ENCODE data around the gene HDGF. TPM values are rescaled to one million over a fixed set of nuclear protein-coding genes. Genes with fewer than 3 reads are reported as not detected.

Gene HDGF
- total RNA-seq, 6 donors from 2014 or later: 129 to 231 (median 182) TPM

GRCh38 chr1:156721131-156721530 is 30.3 kb downstream of the HDGF start:
- 70 to 73% methylated on average over 2 of the region's 2 CpGs for WGBS, 2 donors
- no peak overlapping the region for H3K27ac ChIP-seq
- no peak for ATAC-seq (ENCODE audit: low FRiP score in 2 of 2)
- H3K4me1 ChIP-seq: peaks cover 16 to 20% (median 18%) of the 10 kb centered on the region in 4 donors
- no peaks in the 10 kb centered on the region for H3K9me3 ChIP-seq
- DNase-seq: no peak
- H3K27me3 ChIP-seq: no peaks in the 10 kb centered on the region
- H3K36me3 ChIP-seq: peaks cover 15 to 56% (median 35%) of the 10 kb centered on the region in 4 donors
- no peak overlapping the region for H3K4me3 ChIP-seq
- no peak for TF ChIP-seq EP300 (IDR thresholded peaks at IDR 0.05)
- TF ChIP-seq, protein P1, sequence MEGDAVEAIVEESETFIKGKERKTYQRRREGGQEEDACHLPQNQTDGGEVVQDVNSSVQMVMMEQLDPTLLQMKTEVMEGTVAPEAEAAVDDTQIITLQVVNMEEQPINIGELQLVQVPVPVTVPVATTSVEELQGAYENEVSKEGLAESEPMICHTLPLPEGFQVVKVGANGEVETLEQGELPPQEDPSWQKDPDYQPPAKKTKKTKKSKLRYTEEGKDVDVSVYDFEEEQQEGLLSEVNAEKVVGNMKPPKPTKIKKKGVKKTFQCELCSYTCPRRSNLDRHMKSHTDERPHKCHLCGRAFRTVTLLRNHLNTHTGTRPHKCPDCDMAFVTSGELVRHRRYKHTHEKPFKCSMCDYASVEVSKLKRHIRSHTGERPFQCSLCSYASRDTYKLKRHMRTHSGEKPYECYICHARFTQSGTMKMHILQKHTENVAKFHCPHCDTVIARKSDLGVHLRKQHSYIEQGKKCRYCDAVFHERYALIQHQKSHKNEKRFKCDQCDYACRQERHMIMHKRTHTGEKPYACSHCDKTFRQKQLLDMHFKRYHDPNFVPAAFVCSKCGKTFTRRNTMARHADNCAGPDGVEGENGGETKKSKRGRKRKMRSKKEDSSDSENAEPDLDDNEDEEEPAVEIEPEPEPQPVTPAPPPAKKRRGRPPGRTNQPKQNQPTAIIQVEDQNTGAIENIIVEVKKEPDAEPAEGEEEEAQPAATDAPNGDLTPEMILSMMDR (IDR thresholded peaks at IDR 0.05): no peak
- no peak for TF ChIP-seq POLR2A (IDR thresholded peaks at IDR 0.05)
- no peak for TF ChIP-seq POLR2AphosphoS5 (IDR thresholded peaks at IDR 0.05)

GRCh38 chr1:156717351-156717750 is 34.1 kb downstream of the HDGF start:
- Histone ChIP-seq H3K27ac (no peak overlapping the region), H3K27me3 (no peaks in the 10 kb centered on the region), H3K4me1 (no peaks in the 10 kb centered on the region), H3K36me3 (peaks cover 0 to 27% (median 14%) of the 10 kb centered on the region in 4 donors), H3K4me3 (no peak overlapping the region), H3K9me3 (no peaks in the 10 kb centered on the region)
- TF ChIP-seq POLR2AphosphoS5 (IDR thresholded peaks at IDR 0.05) (no peak), EP300 (IDR thresholded peaks at IDR 0.05) (no peak), POLR2A (IDR thresholded peaks at IDR 0.05) (no peak)
- TF ChIP-seq, protein P1 (IDR thresholded peaks at IDR 0.05): no peak
- DNase-seq (no peak), ATAC-seq (ENCODE audit: low FRiP score in 2 of 2) (no peak)
- WGBS, 2 donors: 81 to 82% methylated on average over 4 of the region's 4 CpGs

DNA sequence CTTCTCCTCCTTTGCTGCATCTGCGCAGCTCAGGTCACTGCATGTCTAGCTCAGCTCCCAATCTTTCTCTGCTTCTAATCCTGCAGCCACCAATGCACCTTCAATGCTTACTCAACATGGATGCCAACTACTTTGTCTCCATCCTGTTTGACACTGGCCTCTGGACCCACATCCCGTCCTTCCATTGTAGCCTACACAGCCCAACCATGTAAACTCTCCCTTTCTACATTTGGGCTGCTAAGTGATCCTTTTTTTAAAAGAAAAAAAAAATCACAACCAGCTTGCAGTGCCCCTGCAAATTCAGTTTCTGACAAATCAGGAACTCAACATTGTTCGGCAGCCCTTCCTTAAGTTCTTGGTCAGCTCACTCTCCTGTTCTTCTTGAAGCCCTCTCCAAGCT is 36.6 kb downstream of the HDGF start:
- WGBS, 2 donors: 89% methylated on average over 3 of the region's 3 CpGs
- TF ChIP-seq POLR2AphosphoS5 (IDR thresholded peaks at IDR 0.05) (no peak), EP300 (IDR thresholded peaks at IDR 0.05) (no peak), POLR2A (IDR thresholded peaks at IDR 0.05) (no peak)
- TF ChIP-seq, protein P1 (IDR thresholded peaks at IDR 0.05): no peak
- no peaks in the 10 kb centered on the region for H3K9me3 ChIP-seq

GRCh38 chr1:156712626-156713025 is 38.8 kb downstream of the HDGF start:
- no peak overlapping the region for H3K4me3 ChIP-seq
- WGBS, 2 donors: 49 to 52% methylated on average over 3 of the region's 3 CpGs
- TF ChIP-seq POLR2A (IDR thresholded peaks at IDR 0.05) (no peak), EP300 (IDR thresholded peaks at IDR 0.05) (no peak), POLR2AphosphoS5 (IDR thresholded peaks at IDR 0.05) (no peak)
- TF ChIP-seq, protein P1 (IDR thresholded peaks at IDR 0.05): no peak
- H3K36me3 ChIP-seq: peaks cover 0 to 5% (median 0%) of the 10 kb centered on the region in 4 donors
- H3K27me3 ChIP-seq: no peaks in the 10 kb centered on the region
- DNase-seq (no peak), ATAC-seq (ENCODE audit: low FRiP score in 2 of 2) (no peak)
- peaks cover 0 to 4% (median 0%) of the 10 kb centered on the region in 4 donors for H3K4me1 ChIP-seq
- H3K27ac ChIP-seq: no peak overlapping the region
- H3K9me3 ChIP-seq: no peaks in the 10 kb centered on the region

More for the DNA sequence above, 36.6 kb downstream of the HDGF start:
- no peak for DNase-seq
- Histone ChIP-seq H3K36me3 (peaks cover 0 to 5% (median 0%) of the 10 kb centered on the region in 4 donors), H3K27ac (no peak overlapping the region), H3K4me3 (no peak overlapping the region), H3K27me3 (no peaks in the 10 kb centered on the region), H3K4me1 (no peaks in the 10 kb centered on the region)
- no peak for ATAC-seq (ENCODE audit: low FRiP score in 2 of 2)

Measured in upper lobe of left lung (tissue), 6 donors.